GM18505 (cell line): ENCODE results near the gene TARBP2.

Source experiments
- ATAC-seq: cut with Tn5 transposase; IDR thresholded peaks from one replicate; pipeline ENCODE4 v1.9.1; 2021; ENCODE audit not compliant: unreplicated experiment
- POLR2A ChIP-seq: IDR thresholded peaks from 4 replicates; pipeline ENCODE4 v1.6.1; 2011; ENCODE audit warnings: borderline replicate concordance; ENCODE audit not compliant: insufficient read depth, insufficient read length; ENCODE audit errors: extremely low read depth

The TARBP2 gene

DNA sequence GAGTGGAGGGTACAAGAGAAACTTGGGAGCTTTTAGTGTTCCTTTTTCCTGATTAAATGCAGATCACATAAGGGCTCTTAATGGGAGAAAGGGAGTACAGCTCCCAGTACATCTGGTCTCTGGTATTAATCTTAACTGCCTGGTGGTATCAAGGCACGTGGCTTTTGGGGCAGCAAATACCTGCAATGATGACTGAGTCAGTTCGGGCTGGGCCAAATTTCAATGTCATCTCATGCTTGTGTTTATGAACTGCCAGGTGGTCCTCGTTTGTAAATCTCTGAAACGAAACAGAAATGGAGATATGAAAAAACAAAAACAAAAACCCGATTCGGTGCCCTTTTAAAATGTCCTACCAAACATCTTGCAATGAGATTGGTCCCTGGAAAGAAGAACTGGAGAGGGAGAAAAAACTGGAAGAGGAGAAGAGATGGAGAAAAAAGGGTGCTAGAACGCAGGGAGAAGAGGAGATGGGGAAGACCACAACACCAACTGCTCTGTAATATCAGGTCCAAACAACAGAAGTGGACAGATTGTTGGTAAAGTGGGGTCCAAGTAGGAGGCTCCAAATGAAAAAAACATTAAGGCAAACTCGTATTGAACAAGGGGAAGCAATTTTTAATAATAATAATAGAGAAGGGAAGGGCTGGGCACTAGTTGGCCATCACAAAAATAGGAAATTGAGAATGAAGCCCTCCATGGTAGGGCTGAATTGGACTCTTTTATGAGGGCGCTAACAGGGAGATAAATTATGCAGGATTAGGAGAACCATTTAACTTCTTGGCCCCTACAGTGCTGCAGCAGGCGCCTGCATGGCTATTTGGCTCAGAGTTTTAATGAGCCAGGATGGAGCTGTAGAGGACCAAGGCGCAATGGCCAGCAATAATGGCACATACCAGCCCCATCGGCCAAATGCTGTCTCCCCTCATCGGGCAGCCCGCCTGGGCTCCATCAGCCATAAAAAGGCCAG lies 51.6 kb downstream of the TARBP2 start:
- TF ChIP-seq POLR2A, result no peak
- no peak for ATAC-seq
